Ovary (tissue), 9 donors: Measurements from ENCODE around the gene NSMCE1. TPM values are rescaled to one million over a fixed set of nuclear protein-coding genes. Genes with fewer than 3 reads are reported as not detected.

Source experiments
- DNase-seq, 5 donors: peaks; one replicate each; pipeline ENCODE4 v3.0.0-alpha.2; 2019 to 2020
- H3K27ac ChIP-seq, 2 donors: fragments of 200-600 bp; one replicate each; pipeline versions ENCODE4 v1.5.1 to v1.8.0; 2019 to 2022
- H3K27me3 ChIP-seq: fragments of 200-600 bp; one replicate; pipeline ENCODE4 v1.8.0; 2022
- H3K36me3 ChIP-seq: fragments of 200-600 bp; sonication (generic); one replicate; pipeline ENCODE4 v1.5.1; 2019
- H3K4me1 ChIP-seq: one replicate; pipeline ENCODE4 v1.8.1; 2013; ENCODE audit warnings: mild to moderate bottlenecking, moderate library complexity; ENCODE audit not compliant: insufficient read depth
- H3K4me3 ChIP-seq: fragments of 200-600 bp; sonication (generic); one replicate; pipeline ENCODE4 v1.5.1; 2017
- H3K9me3 ChIP-seq, 2 donors: fragments of 200-600 bp in 1 of 2; sonication (generic) in 1 of 2; one replicate each; pipeline versions ENCODE4 v1.5.1 to v1.8.1; 2013 to 2019; ENCODE audit warnings: mild to moderate bottlenecking in 1 of 2, moderate library complexity in 1 of 2
- EP300 ChIP-seq: sonication (generic); formaldehyde crosslinking; IDR thresholded peaks from one replicate; pipeline ENCODE4 v1.6.1; 2017; ENCODE audit warnings: antibody characterized with exemption
- POLR2A ChIP-seq: fragments of 450-650 bp; IDR thresholded peaks from one replicate; pipeline ENCODE4 v1.6.1; 2017; ENCODE audit warnings: antibody characterized with exemption, mild to moderate bottlenecking, moderate library complexity
- WGBS, 3 donors: extraction: QIAGEN DNeasy Blood & Tissue Kit in 1 of 3; methylation state at CpG; one replicate each; pipeline versions ENCODE4 v1.1.5 to v1.1.7; 2013 to 2017; 5-methylcytosine and 5-hydroxymethylcytosine counted together
- intact Hi-C, 4 donors: fragments of 100-400 bp; cut with DNase I; formaldehyde crosslinking; loops; one replicate each; pipeline versions ENCODE4 v1.11.0 to v1.15.1; 2022 to 2023
- polyA plus RNA-seq, 2 donors: library from polyadenylated mRNA; stranded (reverse); fragments of 200-250 nt in 1 of 2; fragments of 350-450 nt in 1 of 2; fragmentation: Illumina TruSeq in 1 of 2; extraction: RNeasy Lipid Tissue Mini Kit (QIAGEN cat#74804) in 1 of 2; gene quantifications; one replicate each; pipeline ENCODE4 v1.2.3, GENCODE V29; 2013 to 2014
- total RNA-seq, 7 donors: library from RNA; depleted of rRNA in 2 of 7; stranded (reverse); fragments of >200 nt in 2 of 7; fragmentation: NEBNext Ultra II Directional in 3 of 7; extraction: Animal tissue kit (Norgen Biotek cat#: 25700) in 3 of 7; gene quantifications; one replicate each; pipeline versions ENCODE4 v1.1.0 to v1.2.4, GENCODE V29; 2016 to 2023
- TF ChIP-seq, protein P1 (sequence below), 3 donors: fragments of 450-650 bp in 2 of 3; fragments of 200-600 bp in 1 of 3; IDR thresholded peaks; one replicate each; pipeline versions ENCODE4 v1.5.1 to v1.8.0; 2016 to 2022; ENCODE audit warnings: antibody characterized with exemption in 3 of 3, mild to moderate bottlenecking in 1 of 3
- donor health status: DM: no; HTN: no; CAD: no; lungs with moderate emphysema.
- donor health status: DM: no; HTN: no; CAD: no.
- donor health status: Bipolar disorder and iron deficiency.
- donor health status: DM: yes; HTN: yes; CAD: no.
- donor health status: DM: no; HTN: no; CAD: no.
- donor health status: DM: yes; HTN: yes; CAD: no.

NSMCE1 gene
- total and polyA plus RNA-seq, 9 donors = 19.8 to 68.4 (median 51.2) TPM

GRCh38 chr16:27240948-27241531 lies 27.5 kb downstream of the NSMCE1 start:
- H3K27me3 ChIP-seq = no peaks in the 10 kb centered on the region
- no peak for TF ChIP-seq POLR2A
- TF ChIP-seq, protein P1, sequence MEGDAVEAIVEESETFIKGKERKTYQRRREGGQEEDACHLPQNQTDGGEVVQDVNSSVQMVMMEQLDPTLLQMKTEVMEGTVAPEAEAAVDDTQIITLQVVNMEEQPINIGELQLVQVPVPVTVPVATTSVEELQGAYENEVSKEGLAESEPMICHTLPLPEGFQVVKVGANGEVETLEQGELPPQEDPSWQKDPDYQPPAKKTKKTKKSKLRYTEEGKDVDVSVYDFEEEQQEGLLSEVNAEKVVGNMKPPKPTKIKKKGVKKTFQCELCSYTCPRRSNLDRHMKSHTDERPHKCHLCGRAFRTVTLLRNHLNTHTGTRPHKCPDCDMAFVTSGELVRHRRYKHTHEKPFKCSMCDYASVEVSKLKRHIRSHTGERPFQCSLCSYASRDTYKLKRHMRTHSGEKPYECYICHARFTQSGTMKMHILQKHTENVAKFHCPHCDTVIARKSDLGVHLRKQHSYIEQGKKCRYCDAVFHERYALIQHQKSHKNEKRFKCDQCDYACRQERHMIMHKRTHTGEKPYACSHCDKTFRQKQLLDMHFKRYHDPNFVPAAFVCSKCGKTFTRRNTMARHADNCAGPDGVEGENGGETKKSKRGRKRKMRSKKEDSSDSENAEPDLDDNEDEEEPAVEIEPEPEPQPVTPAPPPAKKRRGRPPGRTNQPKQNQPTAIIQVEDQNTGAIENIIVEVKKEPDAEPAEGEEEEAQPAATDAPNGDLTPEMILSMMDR (IDR thresholded peaks at IDR 0.05) = no peak
- TF ChIP-seq EP300 = no peak
- WGBS, 3 donors = 61 to 75% (median 69%) methylated on average over 6 of the region's 6 CpGs
- peak in 2 of 5 donors; percentile 6 to 14 for DNase-seq
- H3K27ac ChIP-seq = no peak overlapping the region
- no peaks in the 10 kb centered on the region for H3K9me3 ChIP-seq
- intact Hi-C loops = no loop called here
- H3K4me3 ChIP-seq = no peak overlapping the region
- H3K4me1 ChIP-seq = peaks cover 34% of the 10 kb centered on the region
- no peaks in the 10 kb centered on the region for H3K36me3 ChIP-seq

DNA sequence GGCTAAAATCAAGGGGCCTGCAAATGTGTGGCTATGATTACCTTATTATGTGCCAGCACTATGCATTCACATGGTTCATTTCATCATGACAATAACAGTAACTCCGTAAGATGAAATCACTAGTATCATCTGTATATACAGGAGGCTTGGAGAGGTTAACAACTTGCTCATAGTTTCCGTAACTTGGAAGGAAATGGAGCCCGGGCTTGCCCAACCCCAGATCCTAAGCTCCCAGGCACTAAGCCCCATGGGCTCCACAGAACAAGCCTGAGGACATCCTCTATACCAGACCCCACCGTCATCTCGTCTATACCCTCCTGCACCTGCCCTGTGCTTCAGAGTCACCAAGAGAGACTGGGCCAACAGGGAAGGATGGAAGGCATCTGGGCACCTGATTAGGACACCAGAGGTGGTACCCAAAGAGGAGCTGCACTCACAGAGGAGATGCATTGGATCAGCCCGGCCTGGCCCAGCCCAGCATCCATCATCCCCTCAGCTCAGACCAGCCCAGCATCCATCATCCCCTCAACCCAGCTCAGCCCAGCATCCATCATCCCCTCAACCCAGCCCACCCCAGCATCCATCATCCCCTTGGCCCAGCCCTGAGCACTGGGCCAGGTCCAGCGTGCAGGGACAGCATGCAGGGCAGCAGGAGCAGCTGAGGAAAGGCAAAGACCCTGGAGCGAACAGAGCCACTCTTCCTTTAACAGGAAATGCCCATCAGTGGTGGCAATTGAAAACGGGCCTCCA lies 28.5 kb downstream of the NSMCE1 start:
- H3K4me1 ChIP-seq = peaks cover 32% of the 10 kb centered on the region
- H3K27me3 ChIP-seq = no peaks in the 10 kb centered on the region
- TF ChIP-seq, protein P1 (IDR thresholded peaks at IDR 0.05) = no peak
- TF ChIP-seq POLR2A (no peak), EP300 (no peak)
- peak in 3 of 5 donors; percentile 7 to 13 (median 13) for DNase-seq
- no peak overlapping the region for H3K27ac ChIP-seq
- intact Hi-C loops = loop anchor here in 1 of 4 donors (2.0 kb wide), 1 partner anchor 129 kb away; no protein-coding TSS in a partner anchor
- 90 to 92% (median 91%) methylated on average over 9 of the region's 9 CpGs for WGBS, 3 donors
- H3K36me3 ChIP-seq = no peaks in the 10 kb centered on the region
- H3K4me3 ChIP-seq = no peak overlapping the region
- H3K9me3 ChIP-seq = no peaks in the 10 kb centered on the region

- Histone ChIP-seq H3K9me3 (no peaks in the 10 kb centered on the region), H3K4me3 (no peak overlapping the region), H3K4me1 (peaks cover 23% of the 10 kb centered on the region), H3K27me3 (no peaks in the 10 kb centered on the region), H3K36me3 (no peaks in the 10 kb centered on the region), H3K27ac (no peak overlapping the region)
- intact Hi-C loops = loop anchor here in 1 of 4 donors (2.0 kb wide), 1 partner anchor 130 kb away; no protein-coding TSS in a partner anchor
- WGBS, 3 donors = 98% methylated on average over 5 of the region's 5 CpGs
- DNase-seq = peak in 1 of 5 donors; percentile 19
- TF ChIP-seq, protein P1 (IDR thresholded peaks at IDR 0.05) = no peak
- no peak for TF ChIP-seq EP300
- TF ChIP-seq POLR2A = no peak
Observed at GRCh38 chr16:27239026-27239425, 29.5 kb downstream of the NSMCE1 start.

- H3K9me3 ChIP-seq = no peaks in the 10 kb centered on the region
- DNase-seq = peak in 1 of 5 donors; percentile 3
- TF ChIP-seq POLR2A (no peak), EP300 (no peak)
- TF ChIP-seq, protein P1 (IDR thresholded peaks at IDR 0.05) = no peak
- WGBS, 3 donors = 89 to 97% (median 93%) methylated on average over 2 of the region's 2 CpGs
- H3K36me3 ChIP-seq = no peaks in the 10 kb centered on the region
- intact Hi-C loops = loop anchor here in 1 of 4 donors (2.0 kb wide), 1 partner anchor 130 kb away; no protein-coding TSS in a partner anchor
- peaks cover 19% of the 10 kb centered on the region for H3K4me1 ChIP-seq
- H3K27ac ChIP-seq = no peak overlapping the region
- no peak overlapping the region for H3K4me3 ChIP-seq
- H3K27me3 ChIP-seq = no peaks in the 10 kb centered on the region
Observed at GRCh38 chr16:27238591-27238990, 30.0 kb downstream of the NSMCE1 start.
